ENCODE measurements around the gene RCOR2. TPM values are rescaled to one million over a fixed set of nuclear protein-coding genes. Genes with fewer than 3 reads are reported as not detected.

RCOR2 gene
- polyA plus RNA-seq, 1 donor from 2014 or later = 41.5 TPM

GRCh38 chr11:63961608-63962412, 44.8 kb upstream of the RCOR2 start:
- no peak overlapping the region for H3K4me2 ChIP-seq (ENCODE audit: low read length)
- no peak overlapping the region for H2AFZ ChIP-seq (ENCODE audit: low read depth, low read length)
- no peaks in the 10 kb centered on the region for H3K9me2 ChIP-seq (ENCODE audit: insufficient read depth, low read length)
- no peak overlapping the region for H3K27ac ChIP-seq (ENCODE audit: low read length)
- no peaks in the 10 kb centered on the region for H3K36me3 ChIP-seq (ENCODE audit: insufficient read depth, low read length)
- H3K9ac ChIP-seq (ENCODE audit: low read length) = no peak overlapping the region
- H3K4me3 ChIP-seq (ENCODE audit: low read length) = no peak overlapping the region
- no peaks in the 10 kb centered on the region for H3K9me3 ChIP-seq (ENCODE audit: low read length)
- no peaks in the 10 kb centered on the region for H3K27me3 ChIP-seq (ENCODE audit: insufficient read depth, low read depth, low read length)
- TF ChIP-seq MXI1 (conservative IDR thresholded peaks at IDR 0.05; ENCODE audit: poor library complexity, severe bottlenecking) = no peak
- TF ChIP-seq RAD21 (conservative IDR thresholded peaks at IDR 0.05) = no peak
- no peak for TF ChIP-seq EP300 (conservative IDR thresholded peaks at IDR 0.05; ENCODE audit: poor library complexity, severe bottlenecking)
- no peak for TF ChIP-seq SMC3 (conservative IDR thresholded peaks at IDR 0.05; ENCODE audit: poor library complexity)
- TF ChIP-seq TAF1 (IDR thresholded peaks at IDR 0.05; ENCODE audit: low read depth) = no peak
- no peak for TF ChIP-seq EZH2 (IDR thresholded peaks at IDR 0.05; ENCODE audit: borderline replicate concordance, insufficient read depth, low read length, poor library complexity, severe bottlenecking)
- no peak for TF ChIP-seq CTCF (IDR thresholded peaks at IDR 0.05; ENCODE audit: poor library complexity, severe bottlenecking)
- no peak for TF ChIP-seq POLR2AphosphoS5 (IDR thresholded peaks at IDR 0.05)
- TF ChIP-seq REST (IDR thresholded peaks at IDR 0.05; ENCODE audit: borderline replicate concordance) = no peak
- H4K20me1 ChIP-seq (ENCODE audit: insufficient read depth) = no peaks in the 10 kb centered on the region
- no peaks in the 10 kb centered on the region for H3K79me2 ChIP-seq (replicated peaks; ENCODE audit: insufficient read depth, low read length)
- H3F3A ChIP-seq (ENCODE audit: insufficient read depth, low read length, poor library complexity, severe bottlenecking) = no peaks in the 10 kb centered on the region

GRCh38 chr11:63958008-63958407, 41.0 kb upstream of the RCOR2 start:
- Histone ChIP-seq H3K4me2 (ENCODE audit: low read length) (no peak overlapping the region), H3K36me3 (ENCODE audit: insufficient read depth, low read length) (peaks cover 8% of the 10 kb centered on the region), H3K79me2 (replicated peaks; ENCODE audit: insufficient read depth, low read length) (no peaks in the 10 kb centered on the region), H3F3A (ENCODE audit: insufficient read depth, low read length, poor library complexity, severe bottlenecking) (no peaks in the 10 kb centered on the region), H3K9me2 (ENCODE audit: insufficient read depth, low read length) (no peaks in the 10 kb centered on the region), H3K9me3 (ENCODE audit: low read length) (no peaks in the 10 kb centered on the region), H3K4me3 (ENCODE audit: low read length) (no peak overlapping the region), H3K9ac (ENCODE audit: low read length) (no peak overlapping the region), H3K27ac (ENCODE audit: low read length) (no peak overlapping the region), H3K27me3 (ENCODE audit: insufficient read depth, low read depth, low read length) (no peaks in the 10 kb centered on the region), H4K20me1 (ENCODE audit: insufficient read depth) (no peaks in the 10 kb centered on the region), H2AFZ (ENCODE audit: low read depth, low read length) (no peak overlapping the region)
- TF ChIP-seq EZH2 (IDR thresholded peaks at IDR 0.05; ENCODE audit: borderline replicate concordance, insufficient read depth, low read length, poor library complexity, severe bottlenecking) = no peak
- TF ChIP-seq MXI1 (conservative IDR thresholded peaks at IDR 0.05; ENCODE audit: poor library complexity, severe bottlenecking) = no peak
- TF ChIP-seq TAF1 (IDR thresholded peaks at IDR 0.05; ENCODE audit: low read depth) = no peak
- TF ChIP-seq CTCF (IDR thresholded peaks at IDR 0.05; ENCODE audit: poor library complexity, severe bottlenecking) = no peak
- TF ChIP-seq RAD21 (conservative IDR thresholded peaks at IDR 0.05) = no peak
- no peak for TF ChIP-seq POLR2AphosphoS5 (IDR thresholded peaks at IDR 0.05)
- no peak for TF ChIP-seq SMC3 (conservative IDR thresholded peaks at IDR 0.05; ENCODE audit: poor library complexity)

Data from neural cell (in vitro differentiated cells).